SK-N-SH (cell line): ENCODE measurements around the gene TFCP2. TPM values are rescaled to one million over a fixed set of nuclear protein-coding genes. Genes with fewer than 3 reads are reported as not detected.

ENCODE experiments used
- CTCF ChIA-PET: fragments of 300-600, 350-600 bp; formaldehyde crosslinking; extraction: SDS; loops from one replicate; lab custom pipeline; 2021; lab: Yijun Ruan, JAX
- POLR2A ChIA-PET: fragments of 350-600 bp; sonication (Branson Sonifier 250); formaldehyde crosslinking; extraction: SDS; loops from one replicate; lab custom pipeline; 2020; ENCODE audit warnings: antibody characterized with exemption, inconsistent platforms; lab: Yijun Ruan, JAX
- DNase-seq: peaks from one replicate; pipeline ENCODE4 v3.0.0; 2012
- H2AFZ ChIP-seq: fragments of 200-600 bp; sonication (generic); 2 replicates; pipeline ENCODE4 v1.8.1; 2016; ENCODE audit warnings: antibody characterized with exemption, mild to moderate bottlenecking, low read depth
- H3F3A ChIP-seq: fragments of 200-600 bp; sonication (generic); replicated peaks from 2 replicates; pipeline ENCODE3; 2016; ENCODE audit warnings: antibody characterized with exemption, mild to moderate bottlenecking; ENCODE audit not compliant: insufficient read depth
- H3K27ac ChIP-seq, 2 experiments: fragments of 200-500 bp in 1 of 2; fragments of 200-600 bp in 1 of 2; sonication (Bioruptor generic) in 1 of 2; sonication (generic), shearing (Covaris generic) in 1 of 2; 2 replicates each; pipeline versions ENCODE4 v1.5.1 to v1.6.1; 2014 to 2016; ENCODE audit warnings: low read depth in 2 of 2, inconsistent platforms in 1 of 2, low read length in 1 of 2, mild to moderate bottlenecking in 1 of 2, mixed read lengths in 1 of 2
- H3K27me3 ChIP-seq: fragments of 200-600 bp; sonication (generic), shearing (Covaris generic); 2 replicates; pipeline ENCODE4 v1.6.1; 2016; ENCODE audit warnings: mixed run types; ENCODE audit not compliant: insufficient read depth
- H3K36me3 ChIP-seq, 2 experiments: fragments of 200-500 bp in 1 of 2; fragments of 200-600 bp in 1 of 2; sonication (Bioruptor generic) in 1 of 2; sonication (generic) in 1 of 2; replicated peaks in 1 of 2; 2 replicates each; pipeline versions ENCODE3 to v1.5.1; 2014 to 2016; ENCODE audit warnings: low read length in 1 of 2, mild to moderate bottlenecking in 1 of 2; ENCODE audit not compliant: insufficient read depth in 2 of 2, control insufficient read depth in 1 of 2
- H3K4me1 ChIP-seq, 2 experiments: fragments of 200-500 bp in 1 of 2; fragments of 200-600 bp in 1 of 2; sonication (Bioruptor generic) in 1 of 2; sonication (generic), shearing (Covaris generic) in 1 of 2; 2 replicates each; pipeline versions ENCODE4 v1.5.1 to v1.6.1; 2014 to 2016; ENCODE audit warnings: low read depth in 1 of 2, low read length in 1 of 2, mixed run types in 1 of 2; ENCODE audit not compliant: insufficient read depth in 2 of 2, control insufficient read depth in 1 of 2
- H3K4me2 ChIP-seq: fragments of 200-600 bp; sonication (generic), shearing (Covaris generic); 2 replicates; pipeline ENCODE4 v1.6.1; 2017; ENCODE audit warnings: mixed run types
- H3K4me3 ChIP-seq, 2 experiments: fragments of 200-500 bp in 1 of 2; fragments of 200-600 bp in 1 of 2; sonication (Bioruptor generic) in 1 of 2; sonication (generic), shearing (Covaris generic) in 1 of 2; 2 replicates each; pipeline versions ENCODE4 v1.5.1 to v1.8.1; 2014 to 2016; ENCODE audit warnings: low read depth in 2 of 2, inconsistent platforms in 1 of 2, low read length in 1 of 2, mild to moderate bottlenecking in 1 of 2, mixed read lengths in 1 of 2, moderate library complexity in 1 of 2
- H3K79me2 ChIP-seq: fragments of 200-600 bp; sonication (generic); 2 replicates; pipeline ENCODE4 v1.8.1; 2017; ENCODE audit warnings: mild to moderate bottlenecking; ENCODE audit not compliant: insufficient read depth
- H3K9ac ChIP-seq: fragments of 200-600 bp; sonication (generic); 2 replicates; pipeline ENCODE4 v1.6.1; 2017; ENCODE audit warnings: mixed run types
- H3K9me2 ChIP-seq: fragments of 200-600 bp; sonication (generic); 2 replicates; pipeline ENCODE4 v1.6.1; 2017; ENCODE audit warnings: mixed run types
- H3K9me3 ChIP-seq: fragments of 200-600 bp; sonication (generic); 2 replicates; pipeline ENCODE4 v1.6.1; 2017; ENCODE audit warnings: mixed run types, mild to moderate bottlenecking, moderate library complexity
- H4K20me1 ChIP-seq: fragments of 200-600 bp; sonication (generic); 2 replicates; pipeline ENCODE4 v1.6.1; 2017; ENCODE audit warnings: mild to moderate bottlenecking, mixed run types; ENCODE audit not compliant: insufficient read depth
- CHD2 ChIP-seq: fragments of 150-350 bp; IDR thresholded peaks from 2 replicates; pipeline ENCODE4 v1.6.1; 2018; ENCODE audit warnings: low read length; ENCODE audit not compliant: partially characterized antibody
- ELF1 ChIP-seq: IDR thresholded peaks from 2 replicates; pipeline ENCODE4 v1.4.0; 2012
- EZH2phosphoT487 ChIP-seq: fragments of 200-600 bp; sonication (generic); IDR thresholded peaks from 2 replicates; pipeline ENCODE4 v1.6.1; 2017; ENCODE audit warnings: low read depth, mixed run types, mild to moderate bottlenecking, antibody characterized with exemption, moderate library complexity, borderline replicate concordance
- FOSL2 ChIP-seq: IDR thresholded peaks from 2 replicates; pipeline ENCODE4 v1.4.0; 2012; ENCODE audit warnings: low read depth, mild to moderate bottlenecking, moderate library complexity, borderline replicate concordance
- FOXJ3 ChIP-seq: sonication (generic); formaldehyde crosslinking; IDR thresholded peaks from 2 replicates; pipeline ENCODE4 v1.5.1; 2020; ENCODE audit warnings: mild to moderate bottlenecking, missing genetic modification reagents
- GATA2 ChIP-seq: sonication (generic); formaldehyde crosslinking; IDR thresholded peaks from 2 replicates; pipeline ENCODE4 v1.5.0; 2020; ENCODE audit warnings: mild to moderate bottlenecking, missing genetic modification reagents
- MAX ChIP-seq: IDR thresholded peaks from 2 replicates; pipeline ENCODE4 v1.4.0; 2012; ENCODE audit warnings: low read depth
- MXI1 ChIP-seq: IDR thresholded peaks from 2 replicates; pipeline ENCODE4 v1.6.1; 2012; ENCODE audit warnings: mild to moderate bottlenecking, low read depth, low read length, improper control_type of control experiment
- NFIC ChIP-seq: IDR thresholded peaks from 2 replicates; pipeline ENCODE4 v1.4.0; 2012; ENCODE audit warnings: borderline replicate concordance
- SIN3A ChIP-seq: IDR thresholded peaks from 2 replicates; pipeline ENCODE4 v1.6.1; 2012; ENCODE audit warnings: low read depth, mild to moderate bottlenecking, low read length, moderate library complexity, borderline replicate concordance
- TAF1 ChIP-seq: IDR thresholded peaks from 2 replicates; pipeline ENCODE4 v1.6.1; 2012; ENCODE audit warnings: low read depth, mild to moderate bottlenecking, low read length, moderate library complexity, borderline replicate concordance
- YY1 ChIP-seq: IDR thresholded peaks from 2 replicates; pipeline ENCODE4 v1.4.0; 2012; ENCODE audit warnings: low read depth, mild to moderate bottlenecking
- WGBS: methylation state at CpG from one replicate; pipeline ENCODE4 v1.1.6; 2017; ENCODE audit warnings: low lambda C conversion rate; 5-methylcytosine and 5-hydroxymethylcytosine counted together
- polyA plus RNA-seq, 3 experiments: library from polyadenylated mRNA; depleted of rRNA; stranded (reverse); fragments of >200 nt; gene quantifications; 2 replicates each; pipeline ENCODE4 v1.2.3, GENCODE V29; 2012
- TF ChIP-seq, protein P1 (sequence below): fragments of 200-600 bp; sonication (generic); IDR thresholded peaks from 2 replicates; pipeline ENCODE4 v1.6.1; 2017; ENCODE audit warnings: antibody characterized with exemption, mild to moderate bottlenecking, moderate library complexity
- TF ChIP-seq, protein P2 (sequence below): IDR thresholded peaks from 2 replicates; pipeline ENCODE4 v1.4.0; 2012; ENCODE audit warnings: low read depth, borderline replicate concordance
- TF ChIP-seq, protein P3 (sequence below): fragments of 150-350 bp; IDR thresholded peaks from 2 replicates; pipeline ENCODE4 v1.6.1; 2016; ENCODE audit warnings: mild to moderate bottlenecking, low read depth, low read length

The TFCP2 gene
- polyA plus RNA-seq, 1 of the 3 experiments (the other 2 are of a cell fraction) = 18.1 TPM

DNA sequence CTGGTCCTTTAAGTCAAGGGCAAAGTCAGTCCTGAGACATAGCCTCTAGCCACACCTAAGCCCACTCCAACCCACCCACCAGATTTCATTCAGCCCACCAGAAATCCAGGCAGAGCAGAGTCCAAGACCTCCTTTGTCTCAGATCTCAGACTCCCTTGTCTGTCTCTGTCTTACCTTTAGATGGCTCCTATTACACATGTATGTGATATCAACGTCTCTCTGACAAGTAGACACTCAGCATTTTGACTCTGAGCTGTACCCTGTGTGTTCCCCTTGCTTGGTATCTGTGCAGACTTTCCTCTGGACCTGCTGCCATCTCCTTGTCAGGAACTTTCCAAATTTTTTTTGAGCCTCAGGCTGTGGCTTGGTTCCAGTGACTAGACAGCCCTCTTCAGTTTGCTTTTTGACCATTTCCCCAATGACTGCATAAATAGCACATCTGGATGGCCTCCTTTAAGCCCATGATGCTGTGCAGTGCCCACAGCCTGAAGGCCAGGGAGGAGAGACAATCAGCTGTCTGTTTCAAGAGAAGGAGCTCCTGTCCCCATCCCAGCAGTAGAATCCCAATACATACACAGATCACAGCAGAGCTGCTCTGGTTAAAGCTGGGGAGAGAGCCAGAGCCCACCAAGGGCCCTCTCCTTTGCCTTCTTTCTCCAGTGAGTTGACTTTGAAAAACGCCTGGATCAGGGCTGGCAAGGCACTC, 37.9 kb upstream of the TFCP2 start:
- Histone ChIP-seq H3K9ac (no peak overlapping the region), H3K9me3 (no peaks in the 10 kb centered on the region), H3F3A (peaks cover 4% of the 10 kb centered on the region), H3K36me3 (no peaks in the 10 kb centered on the region), H3K4me2 (no peak overlapping the region), H3K27ac (no peak overlapping the region), H3K27me3 (no peaks in the 10 kb centered on the region), H4K20me1 (no peaks in the 10 kb centered on the region), H3K9me2 (no peaks in the 10 kb centered on the region), H2AFZ (no peak overlapping the region), H3K79me2 (no peaks in the 10 kb centered on the region), H3K4me3 (no peak overlapping the region), H3K4me1 (no peaks in the 10 kb centered on the region)
- 72% methylated on average over 2 of the region's 2 CpGs for WGBS
- ChIA-PET CTCF (interaction anchor here (1.9 kb wide), 1 partner anchor 130 kb away, joined by 5 read pairs; no protein-coding TSS in a partner anchor), POLR2A (no interaction called here)
- no peak for DNase-seq
- TF ChIP-seq, protein P1, sequence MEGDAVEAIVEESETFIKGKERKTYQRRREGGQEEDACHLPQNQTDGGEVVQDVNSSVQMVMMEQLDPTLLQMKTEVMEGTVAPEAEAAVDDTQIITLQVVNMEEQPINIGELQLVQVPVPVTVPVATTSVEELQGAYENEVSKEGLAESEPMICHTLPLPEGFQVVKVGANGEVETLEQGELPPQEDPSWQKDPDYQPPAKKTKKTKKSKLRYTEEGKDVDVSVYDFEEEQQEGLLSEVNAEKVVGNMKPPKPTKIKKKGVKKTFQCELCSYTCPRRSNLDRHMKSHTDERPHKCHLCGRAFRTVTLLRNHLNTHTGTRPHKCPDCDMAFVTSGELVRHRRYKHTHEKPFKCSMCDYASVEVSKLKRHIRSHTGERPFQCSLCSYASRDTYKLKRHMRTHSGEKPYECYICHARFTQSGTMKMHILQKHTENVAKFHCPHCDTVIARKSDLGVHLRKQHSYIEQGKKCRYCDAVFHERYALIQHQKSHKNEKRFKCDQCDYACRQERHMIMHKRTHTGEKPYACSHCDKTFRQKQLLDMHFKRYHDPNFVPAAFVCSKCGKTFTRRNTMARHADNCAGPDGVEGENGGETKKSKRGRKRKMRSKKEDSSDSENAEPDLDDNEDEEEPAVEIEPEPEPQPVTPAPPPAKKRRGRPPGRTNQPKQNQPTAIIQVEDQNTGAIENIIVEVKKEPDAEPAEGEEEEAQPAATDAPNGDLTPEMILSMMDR = no peak
- TF ChIP-seq MXI1 (no peak), SIN3A (no peak), EZH2phosphoT487 (no peak), YY1 (no peak), GATA2 (CRISPR knock-in tag) (no peak), CHD2 (no peak), ELF1 (no peak), FOSL2 (no peak), FOXJ3 (CRISPR knock-in tag) (no peak), MAX (no peak), TAF1 (no peak), NFIC (no peak)
- TF ChIP-seq, protein P2, sequence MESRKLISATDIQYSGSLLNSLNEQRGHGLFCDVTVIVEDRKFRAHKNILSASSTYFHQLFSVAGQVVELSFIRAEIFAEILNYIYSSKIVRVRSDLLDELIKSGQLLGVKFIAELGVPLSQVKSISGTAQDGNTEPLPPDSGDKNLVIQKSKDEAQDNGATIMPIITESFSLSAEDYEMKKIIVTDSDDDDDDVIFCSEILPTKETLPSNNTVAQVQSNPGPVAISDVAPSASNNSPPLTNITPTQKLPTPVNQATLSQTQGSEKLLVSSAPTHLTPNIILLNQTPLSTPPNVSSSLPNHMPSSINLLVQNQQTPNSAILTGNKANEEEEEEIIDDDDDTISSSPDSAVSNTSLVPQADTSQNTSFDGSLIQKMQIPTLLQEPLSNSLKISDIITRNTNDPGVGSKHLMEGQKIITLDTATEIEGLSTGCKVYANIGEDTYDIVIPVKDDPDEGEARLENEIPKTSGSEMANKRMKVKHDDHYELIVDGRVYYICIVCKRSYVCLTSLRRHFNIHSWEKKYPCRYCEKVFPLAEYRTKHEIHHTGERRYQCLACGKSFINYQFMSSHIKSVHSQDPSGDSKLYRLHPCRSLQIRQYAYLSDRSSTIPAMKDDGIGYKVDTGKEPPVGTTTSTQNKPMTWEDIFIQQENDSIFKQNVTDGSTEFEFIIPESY = no peak
- TF ChIP-seq, protein P3, sequence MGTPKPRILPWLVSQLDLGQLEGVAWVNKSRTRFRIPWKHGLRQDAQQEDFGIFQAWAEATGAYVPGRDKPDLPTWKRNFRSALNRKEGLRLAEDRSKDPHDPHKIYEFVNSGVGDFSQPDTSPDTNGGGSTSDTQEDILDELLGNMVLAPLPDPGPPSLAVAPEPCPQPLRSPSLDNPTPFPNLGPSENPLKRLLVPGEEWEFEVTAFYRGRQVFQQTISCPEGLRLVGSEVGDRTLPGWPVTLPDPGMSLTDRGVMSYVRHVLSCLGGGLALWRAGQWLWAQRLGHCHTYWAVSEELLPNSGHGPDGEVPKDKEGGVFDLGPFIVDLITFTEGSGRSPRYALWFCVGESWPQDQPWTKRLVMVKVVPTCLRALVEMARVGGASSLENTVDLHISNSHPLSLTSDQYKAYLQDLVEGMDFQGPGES = no peak
